OCI-LY3 (cell line): ENCODE results near the gene CKLF.

Experiments
- H2AFZ ChIP-seq: fragments of 200-600, 300-600 bp; shearing (Covaris generic); 2 replicates; pipeline ENCODE4 v1.6.0; 2014; ENCODE audit warnings: antibody characterized with exemption, low read depth, low read length
- H3K27ac ChIP-seq: fragments of 200-600, 300-600 bp; sonication (generic); 2 replicates; pipeline ENCODE4 v1.5.1; 2014; ENCODE audit warnings: mild to moderate bottlenecking, low read length, moderate library complexity, mixed read lengths
- H3K27me3 ChIP-seq: fragments of 200-600, 300-600 bp; sonication (generic); 2 replicates; pipeline ENCODE4 v1.6.1; 2014; ENCODE audit warnings: low read depth, low read length, mixed read lengths
- H3K36me3 ChIP-seq: fragments of 200-600, 300-600 bp; sonication (generic); replicated peaks from 2 replicates; pipeline ENCODE3; 2014; ENCODE audit warnings: low read depth, low read length, mixed read lengths
- H3K4me1 ChIP-seq: fragments of 300-600, 200-600 bp; sonication (generic); 2 replicates; pipeline ENCODE4 v1.6.1; 2014; ENCODE audit warnings: low read length, mixed read lengths
- H3K4me2 ChIP-seq: fragments of 200-600, 300-600 bp; sonication (generic); 2 replicates; pipeline ENCODE4 v1.6.1; 2014; ENCODE audit warnings: low read length, mixed read lengths
- H3K4me3 ChIP-seq: fragments of 300-600, 200-600 bp; sonication (generic); 2 replicates; pipeline ENCODE4 v1.5.1; 2014; ENCODE audit warnings: antibody characterized with exemption, mild to moderate bottlenecking, low read length, moderate library complexity
- H3K79me2 ChIP-seq: fragments of 300-600, 200-600 bp; shearing (Covaris generic); 2 replicates; pipeline ENCODE4 v1.6.1; 2014; ENCODE audit warnings: mild to moderate bottlenecking, low read length, mixed read lengths
- H3K9ac ChIP-seq: fragments of 300-600, 200-600 bp; shearing (Covaris generic); 2 replicates; pipeline ENCODE4 v1.6.0; 2014; ENCODE audit warnings: mild to moderate bottlenecking, low read length, moderate library complexity
- H3K9me3 ChIP-seq: fragments of 200-600, 300-600 bp; shearing (Covaris generic); 2 replicates; pipeline ENCODE4 v1.6.1; 2014; ENCODE audit warnings: low read length, mixed read lengths; ENCODE audit not compliant: insufficient read depth
- H4K20me1 ChIP-seq: fragments of 200-600, 300-600 bp; sonication (generic); 2 replicates; pipeline ENCODE4 v1.6.1; 2016; ENCODE audit warnings: low read length, mixed read lengths; ENCODE audit not compliant: insufficient read depth
- EZH2phosphoT487 ChIP-seq: fragments of 200-600 bp; shearing (Covaris generic); IDR thresholded peaks from 2 replicates; pipeline ENCODE4 v1.6.1; 2018; ENCODE audit warnings: antibody characterized with exemption, mixed run types, low read depth
- TF ChIP-seq, protein P1 (sequence below): fragments of 200-600, 300-600 bp; sonication (generic); IDR thresholded peaks from 2 replicates; pipeline ENCODE4 v1.5.1; 2014; ENCODE audit warnings: antibody characterized with exemption, low read length, low read depth

Gene CKLF

DNA sequence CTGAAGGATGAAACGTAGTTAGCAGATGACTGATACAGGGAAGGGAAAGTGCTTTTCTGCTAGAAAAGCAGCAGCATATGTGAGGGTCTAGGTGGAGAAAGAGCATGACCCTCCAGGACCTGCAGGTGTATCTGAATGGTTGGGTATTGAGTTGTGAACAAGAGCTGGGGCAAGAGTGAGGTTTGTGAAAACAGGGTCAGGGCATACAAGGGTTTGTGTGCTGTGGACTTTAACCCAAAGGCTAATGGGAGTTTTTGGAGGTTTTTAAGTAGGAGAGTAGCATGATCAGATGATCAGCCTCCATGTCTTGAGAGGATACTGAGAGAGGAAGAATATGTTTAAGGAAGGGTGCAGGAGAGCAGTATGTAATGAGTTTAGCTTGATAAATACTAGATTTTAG is 7.7 kb downstream of the CKLF start:
- Histone ChIP-seq H2AFZ (no peak overlapping the region), H3K27me3 (no peaks in the 10 kb centered on the region), H3K79me2 (no peaks in the 10 kb centered on the region), H3K4me2 (no peak overlapping the region), H3K36me3 (peaks cover 52% of the 10 kb centered on the region), H3K4me1 (peaks cover 17% of the 10 kb centered on the region), H4K20me1 (no peaks in the 10 kb centered on the region), H3K4me3 (no peak overlapping the region), H3K27ac (no peak overlapping the region), H3K9ac (no peak overlapping the region), H3K9me3 (no peaks in the 10 kb centered on the region)
- TF ChIP-seq EZH2phosphoT487 = no peak
- TF ChIP-seq, protein P1, sequence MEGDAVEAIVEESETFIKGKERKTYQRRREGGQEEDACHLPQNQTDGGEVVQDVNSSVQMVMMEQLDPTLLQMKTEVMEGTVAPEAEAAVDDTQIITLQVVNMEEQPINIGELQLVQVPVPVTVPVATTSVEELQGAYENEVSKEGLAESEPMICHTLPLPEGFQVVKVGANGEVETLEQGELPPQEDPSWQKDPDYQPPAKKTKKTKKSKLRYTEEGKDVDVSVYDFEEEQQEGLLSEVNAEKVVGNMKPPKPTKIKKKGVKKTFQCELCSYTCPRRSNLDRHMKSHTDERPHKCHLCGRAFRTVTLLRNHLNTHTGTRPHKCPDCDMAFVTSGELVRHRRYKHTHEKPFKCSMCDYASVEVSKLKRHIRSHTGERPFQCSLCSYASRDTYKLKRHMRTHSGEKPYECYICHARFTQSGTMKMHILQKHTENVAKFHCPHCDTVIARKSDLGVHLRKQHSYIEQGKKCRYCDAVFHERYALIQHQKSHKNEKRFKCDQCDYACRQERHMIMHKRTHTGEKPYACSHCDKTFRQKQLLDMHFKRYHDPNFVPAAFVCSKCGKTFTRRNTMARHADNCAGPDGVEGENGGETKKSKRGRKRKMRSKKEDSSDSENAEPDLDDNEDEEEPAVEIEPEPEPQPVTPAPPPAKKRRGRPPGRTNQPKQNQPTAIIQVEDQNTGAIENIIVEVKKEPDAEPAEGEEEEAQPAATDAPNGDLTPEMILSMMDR = no peak

DNA sequence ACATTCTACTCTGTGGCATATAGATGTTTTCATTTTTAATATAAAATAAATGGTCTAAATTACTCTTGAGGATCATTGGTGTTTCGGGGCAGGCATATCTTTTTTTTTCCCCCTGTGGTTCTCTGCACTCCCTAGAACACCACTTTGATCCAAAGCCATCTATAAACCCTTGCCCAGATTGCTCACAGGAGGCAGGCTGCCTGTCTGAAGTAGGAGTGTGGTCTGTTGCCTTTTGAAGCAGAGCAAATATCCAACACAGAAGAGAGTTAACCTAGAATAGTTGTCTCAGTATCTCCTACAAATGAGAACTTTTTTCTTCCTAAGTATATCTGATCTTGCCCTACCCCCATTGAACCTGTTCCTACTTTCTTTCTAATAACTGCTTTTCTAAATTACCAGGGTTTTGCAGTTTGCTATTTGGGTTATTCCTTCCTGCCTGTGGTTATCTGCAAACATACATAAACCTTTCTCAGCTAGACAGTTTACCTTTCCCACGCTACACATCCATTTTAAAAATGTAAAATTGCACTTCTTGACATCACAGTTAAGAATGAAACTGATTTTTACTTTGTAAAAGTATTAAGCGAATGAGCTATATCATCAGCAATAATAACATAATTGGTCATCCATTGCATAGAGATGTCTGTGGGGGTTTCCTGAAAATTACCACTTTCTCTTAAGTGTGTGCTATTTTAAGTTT is 9.2 kb downstream of the CKLF start:
- no peaks in the 10 kb centered on the region for H4K20me1 ChIP-seq
- no peak for TF ChIP-seq EZH2phosphoT487
- TF ChIP-seq, protein P1 = no peak
- H3K4me1 ChIP-seq = peaks cover 17% of the 10 kb centered on the region
- H2AFZ ChIP-seq = no peak overlapping the region
- no peak overlapping the region for H3K4me3 ChIP-seq
- H3K27ac ChIP-seq = no peak overlapping the region
- H3K27me3 ChIP-seq = no peaks in the 10 kb centered on the region
- H3K9me3 ChIP-seq = no peaks in the 10 kb centered on the region
- no peak overlapping the region for H3K9ac ChIP-seq
- peaks cover 61% of the 10 kb centered on the region for H3K36me3 ChIP-seq
- no peaks in the 10 kb centered on the region for H3K79me2 ChIP-seq
- no peak overlapping the region for H3K4me2 ChIP-seq

DNA sequence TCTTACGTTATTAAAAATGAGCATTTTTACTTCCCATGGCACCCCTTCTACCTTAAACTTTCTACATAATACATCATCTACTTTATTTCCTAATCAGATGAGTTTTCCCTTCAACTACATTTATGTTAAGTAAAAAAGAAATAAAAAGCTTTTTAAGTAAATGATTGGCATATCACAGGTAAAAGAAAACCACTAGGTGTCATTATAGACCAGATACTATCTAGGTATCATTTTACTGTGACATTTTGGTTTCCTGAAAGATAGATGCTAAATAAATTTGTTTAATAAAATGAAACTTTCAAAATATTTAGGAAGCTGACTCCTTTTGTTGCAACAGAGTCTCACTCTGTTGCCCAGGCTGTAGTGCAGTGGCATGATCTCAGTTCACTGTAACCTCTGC is 10.0 kb downstream of the CKLF start:
- TF ChIP-seq EZH2phosphoT487 = no peak
- TF ChIP-seq, protein P1 = peak; percentile 42
- Histone ChIP-seq H3K4me1 (peaks cover 17% of the 10 kb centered on the region), H4K20me1 (no peaks in the 10 kb centered on the region), H3K27me3 (no peaks in the 10 kb centered on the region), H3K4me2 (no peak overlapping the region), H3K36me3 (peaks cover 65% of the 10 kb centered on the region), H3K27ac (no peak overlapping the region), H3K79me2 (no peaks in the 10 kb centered on the region), H3K9ac (no peak overlapping the region), H3K9me3 (no peaks in the 10 kb centered on the region), H3K4me3 (no peak overlapping the region), H2AFZ (no peak overlapping the region)

DNA sequence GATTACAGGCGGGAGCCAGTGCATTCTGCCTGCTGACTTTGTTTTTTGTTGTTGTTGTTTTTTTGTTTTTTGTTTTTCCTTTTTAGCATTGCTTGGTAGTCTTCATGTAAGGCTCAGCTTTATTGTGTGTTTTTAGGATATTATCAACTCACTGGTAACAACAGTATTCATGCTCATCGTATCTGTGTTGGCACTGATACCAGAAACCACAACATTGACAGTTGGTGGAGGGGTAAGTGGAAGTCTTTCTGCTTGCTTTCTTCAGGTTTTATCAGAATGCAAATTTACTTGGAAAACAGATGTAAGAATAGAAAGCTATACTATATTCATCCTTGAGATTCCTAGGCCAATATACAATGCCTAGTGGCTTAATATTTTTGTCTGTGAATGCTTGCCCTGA is 10.6 kb downstream of the CKLF start:
- Histone ChIP-seq H3K4me3 (no peak overlapping the region), H3K27ac (no peak overlapping the region), H3K36me3 (peaks cover 62% of the 10 kb centered on the region), H3K9me3 (no peaks in the 10 kb centered on the region), H3K4me2 (no peak overlapping the region), H2AFZ (no peak overlapping the region), H3K79me2 (no peaks in the 10 kb centered on the region), H4K20me1 (no peaks in the 10 kb centered on the region), H3K4me1 (peaks cover 17% of the 10 kb centered on the region), H3K27me3 (no peaks in the 10 kb centered on the region), H3K9ac (no peak overlapping the region)
- TF ChIP-seq, protein P1 = no peak
- TF ChIP-seq EZH2phosphoT487 = no peak
